ENCODE measurements around the gene HLTF.

Gene HLTF

DNA sequence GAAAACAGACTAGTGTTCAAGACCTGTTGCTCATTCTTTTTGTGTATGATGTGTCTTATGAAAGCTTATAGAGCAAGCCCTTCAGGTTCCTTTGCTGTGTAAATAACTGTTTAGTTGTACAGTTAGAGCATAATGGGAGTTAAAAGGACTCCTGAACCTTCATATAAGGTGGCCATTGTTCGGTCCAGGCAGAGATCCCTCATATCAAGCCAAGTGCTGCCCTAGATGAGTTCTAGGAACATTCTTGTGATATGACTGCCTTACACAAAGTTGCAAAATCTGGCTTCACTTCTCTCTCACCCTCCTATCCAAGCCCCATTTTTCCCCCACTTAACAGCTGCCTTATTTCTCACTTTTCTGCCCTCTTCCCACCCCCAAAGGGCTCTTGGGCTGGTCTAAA, 68.1 kb downstream of the HLTF start:
- no peak for DNase-seq (ENCODE audit: low read depth)
- TF ChIP-seq, protein P1, sequence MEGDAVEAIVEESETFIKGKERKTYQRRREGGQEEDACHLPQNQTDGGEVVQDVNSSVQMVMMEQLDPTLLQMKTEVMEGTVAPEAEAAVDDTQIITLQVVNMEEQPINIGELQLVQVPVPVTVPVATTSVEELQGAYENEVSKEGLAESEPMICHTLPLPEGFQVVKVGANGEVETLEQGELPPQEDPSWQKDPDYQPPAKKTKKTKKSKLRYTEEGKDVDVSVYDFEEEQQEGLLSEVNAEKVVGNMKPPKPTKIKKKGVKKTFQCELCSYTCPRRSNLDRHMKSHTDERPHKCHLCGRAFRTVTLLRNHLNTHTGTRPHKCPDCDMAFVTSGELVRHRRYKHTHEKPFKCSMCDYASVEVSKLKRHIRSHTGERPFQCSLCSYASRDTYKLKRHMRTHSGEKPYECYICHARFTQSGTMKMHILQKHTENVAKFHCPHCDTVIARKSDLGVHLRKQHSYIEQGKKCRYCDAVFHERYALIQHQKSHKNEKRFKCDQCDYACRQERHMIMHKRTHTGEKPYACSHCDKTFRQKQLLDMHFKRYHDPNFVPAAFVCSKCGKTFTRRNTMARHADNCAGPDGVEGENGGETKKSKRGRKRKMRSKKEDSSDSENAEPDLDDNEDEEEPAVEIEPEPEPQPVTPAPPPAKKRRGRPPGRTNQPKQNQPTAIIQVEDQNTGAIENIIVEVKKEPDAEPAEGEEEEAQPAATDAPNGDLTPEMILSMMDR (IDR thresholded peaks at IDR 0.05; ENCODE audit: insufficient read depth, low read depth, low read length, missing control alignments) = no peak
- no peak overlapping the region for H3K4me3 ChIP-seq (ENCODE audit: low read length)

DNA sequence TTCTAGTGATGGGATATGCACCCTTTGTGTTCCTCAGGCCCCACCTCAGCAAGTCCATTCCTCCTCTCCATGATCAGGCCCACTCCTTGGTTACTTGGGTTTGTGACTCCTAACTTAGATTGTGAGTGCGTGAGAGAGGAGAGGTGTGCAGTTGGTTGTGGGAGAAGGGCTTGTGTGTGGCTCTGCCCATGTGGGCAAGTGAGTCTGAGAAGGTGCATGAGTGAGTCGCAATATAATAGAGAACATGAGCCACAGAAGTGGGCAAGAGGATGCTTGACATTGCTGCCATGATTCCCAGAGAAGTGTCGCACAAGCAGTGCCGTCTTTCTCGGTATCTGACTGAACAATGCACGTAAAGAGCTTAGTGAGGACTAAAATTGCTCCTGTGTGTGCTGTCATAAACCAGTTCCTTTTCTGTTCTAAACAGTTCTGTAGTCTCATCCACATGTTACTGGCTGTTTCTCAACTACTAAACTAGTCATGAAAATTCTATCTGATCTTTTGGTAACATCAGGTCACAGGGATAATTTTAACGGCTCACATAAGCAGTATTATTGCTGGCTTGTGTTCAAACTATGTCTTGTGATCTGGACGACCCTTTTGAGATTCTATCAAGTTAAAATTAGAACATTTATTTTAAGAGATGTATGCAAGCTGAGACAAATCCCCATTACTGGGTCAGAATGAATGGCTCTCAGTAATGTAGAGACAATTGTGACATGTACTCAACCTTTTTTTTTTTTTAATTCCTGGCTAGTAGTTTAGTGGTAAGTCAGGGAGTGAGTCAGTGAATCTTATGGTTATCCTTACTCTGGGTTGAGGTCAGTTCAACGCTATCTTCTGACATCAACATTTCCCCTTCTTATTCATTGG, 69.4 kb downstream of the HLTF start:
- no peak overlapping the region for H3K4me3 ChIP-seq (ENCODE audit: low read length)
- peak; percentile 82 for DNase-seq (ENCODE audit: low read depth)
- TF ChIP-seq, protein P1 (IDR thresholded peaks at IDR 0.05; ENCODE audit: insufficient read depth, low read depth, low read length, missing control alignments) = no peak

DNA sequence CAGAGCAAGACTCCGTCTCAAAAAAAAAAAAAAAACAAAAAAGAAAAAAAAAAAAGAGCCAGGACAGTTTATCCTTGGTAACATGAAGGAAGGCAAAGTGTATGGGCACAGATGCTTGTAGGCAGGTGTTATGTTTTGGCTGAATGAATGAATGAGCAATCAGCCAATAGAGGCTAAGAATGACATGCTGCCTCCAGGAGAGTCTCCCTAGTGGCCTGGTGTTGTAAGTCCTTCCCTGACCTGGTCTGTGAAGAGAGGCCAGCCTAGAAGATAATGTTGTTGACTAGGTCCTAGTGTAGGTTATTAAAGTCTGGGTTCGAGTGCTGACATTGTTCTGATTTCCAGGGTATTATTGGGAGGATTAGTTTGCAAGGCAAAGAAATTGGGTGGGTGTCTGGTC, 70.1 kb downstream of the HLTF start:
- DNase-seq (ENCODE audit: low read depth) = no peak
- H3K4me3 ChIP-seq (ENCODE audit: low read length) = no peak overlapping the region
- TF ChIP-seq, protein P1 (IDR thresholded peaks at IDR 0.05; ENCODE audit: insufficient read depth, low read depth, low read length, missing control alignments) = no peak

DNA sequence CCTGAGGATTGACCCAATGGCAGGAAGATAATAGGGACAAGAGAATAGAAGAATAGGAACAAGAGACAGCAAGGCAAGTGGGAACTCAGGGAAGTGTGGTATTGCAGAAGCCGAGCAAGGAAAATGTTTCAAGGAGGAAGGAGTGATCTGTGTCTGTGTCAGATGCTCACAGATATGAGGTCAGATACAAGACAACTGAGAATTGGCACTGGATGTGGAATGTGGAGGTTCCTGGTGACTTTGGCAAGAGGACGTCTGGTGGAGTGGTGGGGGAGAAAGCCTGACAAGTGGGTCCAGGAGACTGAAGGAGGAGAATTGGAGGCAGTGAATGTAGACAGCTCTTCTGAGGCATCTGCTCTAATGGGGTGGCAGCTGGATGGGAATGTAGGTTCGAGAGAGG, 70.9 kb downstream of the HLTF start:
- no peak overlapping the region for H3K4me3 ChIP-seq (ENCODE audit: low read length)
- TF ChIP-seq, protein P1 (IDR thresholded peaks at IDR 0.05; ENCODE audit: insufficient read depth, low read depth, low read length, missing control alignments) = no peak
- DNase-seq (ENCODE audit: low read depth) = no peak

DNA sequence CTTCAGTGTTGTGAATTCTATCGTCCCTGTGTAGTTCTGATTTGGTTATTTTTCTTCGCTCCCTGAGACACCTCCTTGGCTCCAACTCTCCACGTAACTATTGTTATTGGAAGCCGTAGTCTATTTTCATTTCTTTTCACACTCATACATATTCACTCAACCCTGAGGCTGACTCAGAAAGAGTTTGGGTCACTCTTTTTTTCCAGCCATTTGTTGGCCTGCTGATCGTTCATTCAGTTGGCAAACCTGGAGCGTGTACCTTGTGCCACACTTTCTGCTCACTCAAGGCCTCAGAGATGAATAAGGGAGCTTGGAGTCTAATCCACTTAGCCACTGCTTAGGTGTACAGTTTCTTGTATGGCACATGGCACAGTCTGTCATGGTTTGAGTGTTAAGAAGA, 72.6 kb downstream of the HLTF start:
- H3K4me3 ChIP-seq (ENCODE audit: low read length) = no peak overlapping the region
- DNase-seq (ENCODE audit: low read depth) = no peak
- TF ChIP-seq, protein P1 (IDR thresholded peaks at IDR 0.05; ENCODE audit: insufficient read depth, low read depth, low read length, missing control alignments) = no peak

DNA sequence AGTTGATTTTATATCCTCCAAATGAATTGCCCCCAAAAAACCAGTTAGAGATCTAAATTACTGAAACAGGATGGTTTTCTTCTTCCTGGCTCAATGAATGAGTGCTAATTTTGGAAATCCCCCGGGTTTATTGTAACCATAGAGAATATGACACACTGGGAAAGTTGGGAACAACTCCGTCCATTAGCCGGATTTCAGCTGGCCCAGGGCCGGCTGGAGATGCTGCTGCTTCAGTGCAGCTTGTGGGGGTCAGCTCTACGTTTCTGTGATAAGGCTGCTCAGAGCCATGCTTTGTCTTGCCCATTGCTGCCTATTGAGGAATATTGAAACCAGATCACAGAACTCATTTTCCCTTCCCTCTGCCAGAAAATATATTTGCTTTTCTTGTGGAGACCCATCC, 74.7 kb downstream of the HLTF start:
- no peak for DNase-seq (ENCODE audit: low read depth)
- no peak overlapping the region for H3K4me3 ChIP-seq (ENCODE audit: low read length)
- TF ChIP-seq, protein P1 (IDR thresholded peaks at IDR 0.05; ENCODE audit: insufficient read depth, low read depth, low read length, missing control alignments) = no peak

DNA sequence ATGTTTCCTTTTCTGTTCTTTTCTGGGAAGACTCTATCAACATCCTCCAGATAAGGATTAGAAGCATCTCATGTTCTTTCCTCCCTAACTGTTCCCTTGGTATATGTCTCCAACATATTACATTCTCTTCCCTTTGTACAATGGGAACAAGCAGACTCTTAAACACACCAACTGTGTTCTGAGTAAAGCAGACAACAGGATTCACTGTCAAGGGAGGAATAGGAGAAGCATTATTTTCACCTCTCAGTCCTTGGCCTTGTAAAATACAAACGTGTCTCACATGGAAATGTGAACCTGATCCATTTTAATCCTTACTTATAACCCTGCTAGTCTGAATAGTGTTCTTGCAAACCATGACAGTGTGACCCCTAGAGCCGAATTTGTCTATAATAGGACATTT, 75.4 kb downstream of the HLTF start:
- DNase-seq (ENCODE audit: low read depth) = no peak
- H3K4me3 ChIP-seq (ENCODE audit: low read length) = no peak overlapping the region
- TF ChIP-seq, protein P1 (IDR thresholded peaks at IDR 0.05; ENCODE audit: insufficient read depth, low read depth, low read length, missing control alignments) = no peak
